Measurements from ENCODE around the gene ALG12. TPM values are rescaled to one million over a fixed set of nuclear protein-coding genes. Genes with fewer than 3 reads are reported as not detected.

ALG12 gene
- total RNA-seq, 1 donor, result 20.3 TPM

- TF ChIP-seq CTCF (IDR thresholded peaks at IDR 0.05; ENCODE audit: insufficient read depth, low read depth, low read length), result no peak
- no peak overlapping the region for H3K4me3 ChIP-seq (ENCODE audit: low read depth, low read length)
- no peak for DNase-seq (ENCODE audit: low read depth)
These were observed 15.3 kb upstream of the ALG12 start for GRCh38 chr22:49933236-49934159.

DNA sequence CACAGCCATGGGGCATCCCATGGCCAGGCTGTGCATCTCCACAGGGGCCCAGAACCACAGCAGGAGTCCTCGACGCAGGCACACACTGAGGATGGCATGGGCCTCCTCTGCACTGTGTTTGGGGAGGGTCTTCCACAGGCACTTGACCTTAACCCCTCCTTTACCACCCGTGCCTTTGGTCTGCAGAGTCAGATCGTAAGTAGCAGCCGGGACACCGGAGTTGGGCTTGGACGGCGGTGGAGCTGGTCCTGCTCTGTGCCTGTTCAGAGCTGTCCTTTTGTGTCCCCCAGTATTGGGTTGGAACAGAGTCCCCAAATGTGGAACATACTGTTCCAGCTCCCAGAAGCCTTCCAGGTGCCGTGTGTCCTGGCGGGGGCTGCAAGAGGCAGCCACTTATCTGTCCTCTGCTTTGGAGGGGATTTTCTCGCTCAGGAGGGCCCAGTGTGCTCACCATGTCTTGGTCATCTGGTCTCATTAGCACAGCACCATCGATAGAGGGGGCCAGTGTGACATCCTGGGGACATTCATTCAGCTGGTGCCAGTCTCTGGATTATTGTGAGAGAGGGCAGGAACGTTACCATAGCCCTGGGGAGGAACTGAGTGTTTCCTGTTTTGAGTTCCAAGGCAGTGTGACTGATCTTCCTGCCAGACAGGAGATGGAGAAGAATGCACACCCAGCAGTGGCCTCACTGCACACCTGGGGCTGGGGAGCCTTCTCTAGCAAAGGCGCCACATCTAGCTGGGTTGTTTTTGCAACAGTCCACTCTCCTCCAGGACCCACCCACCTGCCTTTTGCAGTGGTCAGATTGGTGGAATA is 12.6 kb upstream of the ALG12 start:
- TF ChIP-seq CTCF (IDR thresholded peaks at IDR 0.05; ENCODE audit: insufficient read depth, low read depth, low read length), result peak; percentile 61
- H3K4me3 ChIP-seq (ENCODE audit: low read depth, low read length), result no peak overlapping the region
- DNase-seq (ENCODE audit: low read depth), result peak; percentile 65

GRCh38 chr22:49929994-49930575 is 11.8 kb upstream of the ALG12 start:
- TF ChIP-seq CTCF (IDR thresholded peaks at IDR 0.05; ENCODE audit: insufficient read depth, low read depth, low read length), result no peak
- no peak overlapping the region for H3K4me3 ChIP-seq (ENCODE audit: low read depth, low read length)
- DNase-seq (ENCODE audit: low read depth), result no peak

DNA sequence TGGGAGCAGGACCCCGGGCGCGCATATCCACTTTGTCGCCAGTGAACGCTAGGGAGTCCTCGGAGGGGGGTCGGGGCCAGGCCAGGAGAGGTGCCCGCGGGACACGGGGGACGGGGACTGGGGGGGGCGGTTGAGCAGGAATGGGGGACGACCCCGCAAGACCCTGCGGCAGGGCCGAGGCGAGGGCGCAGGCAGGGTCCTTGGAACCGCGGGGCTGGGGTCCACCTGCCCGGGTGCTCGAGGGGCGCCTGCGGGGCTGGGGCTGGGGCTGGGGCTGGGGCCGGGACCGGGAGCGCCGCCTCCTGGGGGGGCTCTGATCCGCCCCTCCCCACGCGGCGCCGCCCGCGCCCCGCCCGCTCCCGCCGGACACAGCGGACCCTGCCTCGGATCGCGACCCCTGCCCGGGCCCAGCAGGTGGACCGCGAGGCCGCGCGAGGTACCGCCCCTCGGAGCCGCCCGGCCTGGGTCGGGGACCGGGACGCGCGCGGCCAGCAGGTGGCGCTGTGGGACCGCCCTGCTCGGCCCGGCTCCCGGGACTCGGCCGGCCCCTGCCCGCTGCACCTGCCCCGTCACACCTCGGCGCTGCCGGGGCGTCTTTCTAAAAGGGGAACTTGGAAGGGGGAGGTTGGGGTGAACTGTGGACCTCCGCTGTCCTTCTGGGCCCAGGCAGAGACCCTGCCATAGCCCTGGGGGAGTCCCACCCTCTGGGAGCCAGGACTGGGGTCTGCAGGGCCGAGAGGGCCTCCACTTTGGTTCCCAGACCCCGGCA is 11.2 kb upstream of the ALG12 start:
- no peak overlapping the region for H3K4me3 ChIP-seq (ENCODE audit: low read depth, low read length)
- peak; percentile 22 for DNase-seq (ENCODE audit: low read depth)
- TF ChIP-seq CTCF (IDR thresholded peaks at IDR 0.05; ENCODE audit: insufficient read depth, low read depth, low read length), result peak; percentile 48

- DNase-seq (ENCODE audit: low read depth), result no peak
- TF ChIP-seq CTCF (IDR thresholded peaks at IDR 0.05; ENCODE audit: insufficient read depth, low read depth, low read length), result no peak
- no peak overlapping the region for H3K4me3 ChIP-seq (ENCODE audit: low read depth, low read length)
These were observed 10.4 kb upstream of the ALG12 start for GRCh38 chr22:49928555-49929210.

GRCh38 chr22:49928185-49928495 is 9.9 kb upstream of the ALG12 start:
- TF ChIP-seq CTCF (IDR thresholded peaks at IDR 0.05; ENCODE audit: insufficient read depth, low read depth, low read length), result no peak
- no peak for DNase-seq (ENCODE audit: low read depth)

More at GRCh38 chr22:49928185-49928495, 9.9 kb upstream of the ALG12 start:
- no peak overlapping the region for H3K4me3 ChIP-seq (ENCODE audit: low read depth, low read length)
